Esophagus (tissue), 2 donors: ENCODE data around the gene MRRF. TPM values are rescaled to one million over a fixed set of nuclear protein-coding genes. Genes with fewer than 3 reads are reported as not detected.

Experiments
- H3K27ac ChIP-seq, 2 donors: one replicate each; pipeline ENCODE4 v1.5.1; 2013; ENCODE audit warnings: low read depth in 2 of 2, mild to moderate bottlenecking in 2 of 2, inconsistent platforms in 1 of 2, low read length in 1 of 2, moderate library complexity in 1 of 2
- H3K27me3 ChIP-seq, 2 donors: one replicate each; pipeline ENCODE4 v1.6.1; 2013; ENCODE audit warnings: low read length in 2 of 2, control low read depth in 1 of 2, mild to moderate bottlenecking in 1 of 2; ENCODE audit not compliant: insufficient read depth in 2 of 2, control insufficient read depth in 1 of 2
- H3K36me3 ChIP-seq, 2 donors: one replicate each; pipeline ENCODE4 v1.6.1; 2013; ENCODE audit warnings: low read length in 1 of 2; ENCODE audit not compliant: control insufficient read depth in 2 of 2, insufficient read depth in 2 of 2
- H3K4me1 ChIP-seq, 2 donors: one replicate each; pipeline ENCODE4 v1.6.1; 2013; ENCODE audit warnings: low read length in 1 of 2; ENCODE audit not compliant: control insufficient read depth in 2 of 2, insufficient read depth in 2 of 2
- H3K4me3 ChIP-seq, 2 donors: one replicate each; pipeline ENCODE4 v1.5.1; 2013; ENCODE audit warnings: low read length in 2 of 2, mild to moderate bottlenecking in 2 of 2, low read depth in 1 of 2, moderate library complexity in 1 of 2
- H3K9me3 ChIP-seq, 2 donors: one replicate each; pipeline ENCODE4 v1.6.1; 2013; ENCODE audit warnings: mild to moderate bottlenecking in 2 of 2, low read depth in 1 of 2, low read length in 1 of 2, moderate library complexity in 1 of 2; ENCODE audit not compliant: control insufficient read depth in 2 of 2, insufficient read depth in 1 of 2
- WGBS, 2 donors: extraction: QIAGEN DNeasy Blood & Tissue Kit; methylation state at CpG; one replicate each; pipeline ENCODE4 v1.1.7; 2013; 5-methylcytosine and 5-hydroxymethylcytosine counted together
- polyA plus RNA-seq, 2 donors: library from polyadenylated mRNA; stranded (reverse); fragments of 200-250 nt; gene quantifications; one replicate each; pipeline ENCODE4 v1.2.3, GENCODE V29; 2013
- donor health status: healthy with polysubstance abuse.
- donor health status: Bipolar disorder and iron deficiency.

The MRRF gene
- polyA plus RNA-seq, 2 donors: 22.4 to 36.3 TPM

- H3K27me3 ChIP-seq: no peaks in the 10 kb centered on the region
- H3K9me3 ChIP-seq: no peaks in the 10 kb centered on the region
- no peak overlapping the region for H3K4me3 ChIP-seq
- WGBS, 2 donors: 81 to 92% methylated on average over 1 of the region's 1 CpG
- peaks cover 9 to 23% of the 10 kb centered on the region in 2 donors for H3K4me1 ChIP-seq
- H3K36me3 ChIP-seq: peaks cover 0 to 9% of the 10 kb centered on the region in 2 donors
- no peak overlapping the region for H3K27ac ChIP-seq
Measured at GRCh38 chr9:122379340-122379739, 114.7 kb downstream of the MRRF start.

- WGBS, 2 donors: 86 to 89% methylated on average over 4 of the region's 4 CpGs
- no peak overlapping the region for H3K4me3 ChIP-seq
- H3K27me3 ChIP-seq: no peaks in the 10 kb centered on the region
- peaks cover 0 to 12% of the 10 kb centered on the region in 2 donors for H3K36me3 ChIP-seq
- H3K4me1 ChIP-seq: peaks cover 10 to 16% of the 10 kb centered on the region in 2 donors
- no peaks in the 10 kb centered on the region for H3K9me3 ChIP-seq
- no peak overlapping the region for H3K27ac ChIP-seq
Measured at GRCh38 chr9:122380293-122380692, 115.6 kb downstream of the MRRF start.

Other genes starting within 250 kb of the MRRF start
- gene TTLL11, start 171.6 kb upstream of the MRRF start, polyA plus RNA-seq: 1 to 10 TPM; 2.3 to 4.5 TPM
- gene NDUFA8, start 105.1 kb upstream of the MRRF start, polyA plus RNA-seq: 10 to 100 TPM; 66.1 to 82.7 TPM
- 1 to 10 TPM in 1 of 2 donors, under 1 TPM in 1; 0.69 to 2.3 TPM for gene MORN5, start 105.0 kb upstream of the MRRF start, polyA plus RNA-seq
- gene LHX6, start 35.9 kb upstream of the MRRF start, polyA plus RNA-seq: 1 to 10 TPM in 1 of 2 donors, under 1 TPM in 1; 0.63 to 1.0 TPM
- 1 to 10 TPM; 3.1 to 6.3 TPM for gene RBM18, start within 50 bp of the MRRF start, polyA plus RNA-seq
- 10 to 100 TPM in 1 of 2 donors, 1 to 10 TPM in 1; 6.8 to 20.3 TPM for gene PTGS1, start 106.1 kb downstream of the MRRF start, polyA plus RNA-seq
- gene OR1J1, start 213.0 kb downstream of the MRRF start, polyA plus RNA-seq: not detected
- under 1 TPM in 1 of 2 donors, not detected in 1; 0.04 TPM for gene OR1J2, start 245.9 kb downstream of the MRRF start, polyA plus RNA-seq